ENCODE data around the gene SIX2.

The SIX2 gene

DNA sequence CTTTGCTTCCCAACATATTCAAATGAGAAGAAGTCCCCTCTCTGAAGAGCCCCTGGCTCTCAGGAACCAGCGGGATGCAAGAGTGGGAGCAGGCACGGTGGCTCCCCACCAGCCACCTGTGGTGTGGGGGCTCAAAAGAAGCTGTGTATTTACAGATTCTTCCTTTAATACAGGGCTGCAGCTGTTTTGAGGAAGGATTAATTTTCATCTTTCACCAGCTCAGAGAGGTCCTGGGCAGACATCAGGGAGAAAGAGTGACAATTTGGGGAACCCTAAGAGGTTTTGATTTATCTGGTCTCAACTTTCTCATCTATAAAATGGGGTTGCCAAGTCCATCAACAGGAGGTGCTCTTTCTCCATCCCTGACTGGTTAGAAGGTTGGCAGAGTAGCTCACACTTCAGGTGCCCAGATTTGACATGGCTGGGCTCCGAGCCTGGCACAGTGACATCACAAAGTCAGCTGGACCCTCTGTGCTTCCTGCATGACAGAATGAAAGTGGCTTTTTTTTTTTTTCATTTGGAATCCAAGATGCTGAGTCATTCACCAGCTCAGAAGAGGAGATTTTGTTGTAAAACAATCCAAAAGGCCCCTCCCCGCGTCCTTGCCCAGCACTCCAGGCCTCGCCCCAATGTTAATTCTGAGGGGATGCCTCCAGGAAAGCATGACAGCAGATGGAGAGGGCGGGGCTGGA is 15.5 kb upstream of the SIX2 start:
- Histone ChIP-seq H3K36me3 (ENCODE audit: control insufficient read depth in 2 of 2, insufficient read depth in 2 of 2, low read length in 2 of 2) (no peaks in the 10 kb centered on the region), H3K27ac (ENCODE audit: low read depth in 2 of 2, low read length in 2 of 2) (no peak overlapping the region), H3K4me3 (ENCODE audit: low read length in 2 of 2) (no peak overlapping the region), H3K27me3 (ENCODE audit: control insufficient read depth in 2 of 2, insufficient read depth in 2 of 2, low read length in 2 of 2) (peaks cover 2% of the 10 kb centered on the region in 2 donors), H3K9me3 (ENCODE audit: control insufficient read depth in 2 of 2, low read length in 2 of 2) (no peaks in the 10 kb centered on the region), H3K9ac (ENCODE audit: low read depth in 1 of 2, low read length in 2 of 2) (no peak overlapping the region), H3K4me1 (ENCODE audit: control insufficient read depth in 2 of 2, insufficient read depth in 2 of 2, low read length in 2 of 2) (no peaks in the 10 kb centered on the region)

DNA sequence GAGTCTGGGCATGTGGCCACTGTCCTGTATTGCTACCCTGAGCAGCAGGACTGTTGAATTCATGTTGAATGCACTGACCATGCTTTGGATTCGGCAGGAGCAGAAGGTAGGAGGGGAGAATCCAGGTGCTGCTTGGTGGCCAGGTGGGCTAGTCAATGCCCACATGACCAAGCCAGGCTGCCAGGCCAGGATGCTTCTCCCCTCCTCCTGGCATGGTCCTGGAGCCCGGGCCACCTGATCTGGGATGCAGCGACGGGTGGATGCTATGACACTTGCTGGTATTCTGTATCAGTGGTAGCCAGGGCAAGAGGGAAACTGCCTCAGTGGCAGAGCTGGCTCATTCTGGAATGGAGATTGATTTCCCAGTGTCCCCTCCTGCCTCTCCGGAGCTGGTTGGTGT is 14.8 kb upstream of the SIX2 start:
- H3K9ac ChIP-seq (ENCODE audit: low read depth in 1 of 2, low read length in 2 of 2), result no peak overlapping the region
- peaks cover 2% of the 10 kb centered on the region in 2 donors for H3K27me3 ChIP-seq (ENCODE audit: control insufficient read depth in 2 of 2, insufficient read depth in 2 of 2, low read length in 2 of 2)
- H3K4me3 ChIP-seq (ENCODE audit: low read length in 2 of 2), result no peak overlapping the region
- no peak overlapping the region for H3K27ac ChIP-seq (ENCODE audit: low read depth in 2 of 2, low read length in 2 of 2)
- no peaks in the 10 kb centered on the region for H3K9me3 ChIP-seq (ENCODE audit: control insufficient read depth in 2 of 2, low read length in 2 of 2)
- H3K36me3 ChIP-seq (ENCODE audit: control insufficient read depth in 2 of 2, insufficient read depth in 2 of 2, low read length in 2 of 2), result no peaks in the 10 kb centered on the region
- no peaks in the 10 kb centered on the region for H3K4me1 ChIP-seq (ENCODE audit: control insufficient read depth in 2 of 2, insufficient read depth in 2 of 2, low read length in 2 of 2)

DNA sequence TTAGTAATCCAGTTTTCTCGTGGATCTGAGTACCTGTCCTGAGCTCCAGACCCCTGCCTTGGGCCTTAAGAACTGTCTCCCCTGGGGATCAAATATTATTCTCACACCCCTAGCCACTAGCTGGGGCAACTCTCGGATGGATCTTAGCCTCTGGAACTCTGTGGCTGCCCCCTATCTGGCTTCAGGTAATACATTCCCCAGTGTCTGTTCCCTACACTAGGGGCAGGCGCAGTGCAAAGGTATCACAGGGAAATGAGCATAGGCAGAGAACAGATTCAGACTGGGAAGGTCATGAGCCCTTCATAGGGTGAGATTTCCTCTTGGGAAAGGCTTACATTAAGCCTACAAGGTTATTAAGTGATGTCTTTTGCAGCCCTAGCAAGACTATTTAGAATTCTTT is 11.2 kb upstream of the SIX2 start:
- no peak overlapping the region for H3K9ac ChIP-seq (ENCODE audit: low read depth in 1 of 2, low read length in 2 of 2)
- H3K27me3 ChIP-seq (ENCODE audit: control insufficient read depth in 2 of 2, insufficient read depth in 2 of 2, low read length in 2 of 2), result peaks cover 8 to 9% of the 10 kb centered on the region in 2 donors
- H3K9me3 ChIP-seq (ENCODE audit: control insufficient read depth in 2 of 2, low read length in 2 of 2), result no peaks in the 10 kb centered on the region
- no peaks in the 10 kb centered on the region for H3K4me1 ChIP-seq (ENCODE audit: control insufficient read depth in 2 of 2, insufficient read depth in 2 of 2, low read length in 2 of 2)
- H3K36me3 ChIP-seq (ENCODE audit: control insufficient read depth in 2 of 2, insufficient read depth in 2 of 2, low read length in 2 of 2), result no peaks in the 10 kb centered on the region
- no peak overlapping the region for H3K27ac ChIP-seq (ENCODE audit: low read depth in 2 of 2, low read length in 2 of 2)
- no peak overlapping the region for H3K4me3 ChIP-seq (ENCODE audit: low read length in 2 of 2)

DNA sequence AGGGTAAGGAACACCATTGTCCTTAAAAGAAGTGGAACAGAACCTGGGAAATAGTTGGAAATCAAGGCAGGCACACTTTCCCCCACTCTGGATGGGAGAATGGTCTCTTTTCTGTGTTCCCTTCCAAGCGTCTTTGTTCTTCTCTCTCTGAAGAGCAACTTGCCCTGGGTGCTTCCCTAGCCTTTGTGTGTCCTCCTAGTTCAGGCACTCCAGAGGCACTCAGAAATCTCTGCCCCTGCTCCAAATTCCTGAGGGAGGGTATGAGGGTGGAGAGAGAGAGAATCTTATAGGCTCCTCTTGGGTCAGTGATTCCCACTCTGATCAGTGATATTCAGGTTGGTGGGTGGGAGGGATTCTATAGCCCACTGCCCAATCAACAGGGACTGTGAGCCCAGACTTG is 8.8 kb upstream of the SIX2 start:
- Histone ChIP-seq H3K27ac (ENCODE audit: low read depth in 2 of 2, low read length in 2 of 2) (no peak overlapping the region), H3K36me3 (ENCODE audit: control insufficient read depth in 2 of 2, insufficient read depth in 2 of 2, low read length in 2 of 2) (no peaks in the 10 kb centered on the region), H3K9me3 (ENCODE audit: control insufficient read depth in 2 of 2, low read length in 2 of 2) (no peaks in the 10 kb centered on the region), H3K27me3 (ENCODE audit: control insufficient read depth in 2 of 2, insufficient read depth in 2 of 2, low read length in 2 of 2) (peaks cover 15 to 23% of the 10 kb centered on the region in 2 donors), H3K9ac (ENCODE audit: low read depth in 1 of 2, low read length in 2 of 2) (no peak overlapping the region), H3K4me3 (ENCODE audit: low read length in 2 of 2) (no peak overlapping the region), H3K4me1 (ENCODE audit: control insufficient read depth in 2 of 2, insufficient read depth in 2 of 2, low read length in 2 of 2) (peaks cover 3 to 4% of the 10 kb centered on the region in 2 donors)

DNA sequence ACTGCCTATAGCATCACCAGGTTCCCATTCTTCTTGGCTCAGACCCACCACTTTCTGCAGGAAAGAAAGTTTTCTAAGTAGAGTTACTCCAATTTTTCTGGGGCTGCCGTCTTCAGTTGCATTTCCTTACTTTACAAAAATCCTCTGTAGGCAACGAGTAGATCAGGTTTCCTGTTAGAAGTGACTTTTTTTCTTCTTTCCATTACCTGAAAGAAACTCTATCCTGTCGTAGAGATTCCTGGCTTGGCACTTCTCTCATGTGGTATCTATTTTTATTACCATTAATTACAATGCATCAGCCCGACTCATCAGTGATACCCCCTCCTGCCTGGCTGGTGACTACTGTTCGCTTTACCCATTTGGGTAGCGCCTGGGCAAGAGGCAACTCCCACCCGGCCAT is 5.6 kb upstream of the SIX2 start:
- Histone ChIP-seq H3K4me1 (ENCODE audit: control insufficient read depth in 2 of 2, insufficient read depth in 2 of 2, low read length in 2 of 2) (peaks cover 4% of the 10 kb centered on the region in 2 donors), H3K4me3 (ENCODE audit: low read length in 2 of 2) (no peak overlapping the region), H3K27me3 (ENCODE audit: control insufficient read depth in 2 of 2, insufficient read depth in 2 of 2, low read length in 2 of 2) (peaks cover 43 to 51% of the 10 kb centered on the region in 2 donors), H3K36me3 (ENCODE audit: control insufficient read depth in 2 of 2, insufficient read depth in 2 of 2, low read length in 2 of 2) (no peaks in the 10 kb centered on the region), H3K9me3 (ENCODE audit: control insufficient read depth in 2 of 2, low read length in 2 of 2) (no peaks in the 10 kb centered on the region), H3K9ac (ENCODE audit: low read depth in 1 of 2, low read length in 2 of 2) (no peak overlapping the region), H3K27ac (ENCODE audit: low read depth in 2 of 2, low read length in 2 of 2) (no peak overlapping the region)

DNA sequence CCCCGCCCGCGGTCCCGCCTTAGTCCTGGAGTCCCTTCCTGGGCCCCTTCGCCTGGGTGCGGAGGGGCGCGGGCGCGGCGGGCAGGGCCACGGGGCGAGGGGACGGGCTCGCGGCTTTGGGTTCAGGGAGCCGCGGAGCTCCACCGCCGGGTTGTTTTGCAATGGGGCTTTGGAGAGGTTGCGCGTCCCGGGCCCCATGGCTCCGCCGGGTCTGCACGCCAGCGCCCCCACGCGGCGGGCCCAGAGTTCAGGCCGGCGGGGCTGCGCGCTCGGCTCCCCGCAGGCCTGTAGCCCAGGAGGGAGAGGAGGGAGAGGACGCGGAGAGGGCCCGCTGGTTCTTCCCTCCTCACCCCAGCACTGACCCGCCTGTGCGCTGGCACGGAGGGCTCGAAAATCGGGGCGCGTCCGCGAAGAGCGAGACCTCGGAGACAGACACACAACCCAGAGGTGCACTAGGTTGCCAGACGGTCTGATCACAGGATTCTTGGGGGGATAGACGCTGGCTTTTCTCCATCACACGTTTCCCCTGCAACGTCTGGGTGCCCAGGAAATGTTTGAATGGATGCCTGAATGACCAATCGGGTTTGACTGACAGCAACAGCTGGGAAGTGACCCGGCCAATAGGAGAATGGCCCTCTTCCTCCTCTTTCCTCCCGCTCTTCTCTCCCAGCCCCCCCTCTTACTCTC is 4.9 kb upstream of the SIX2 start:
- no peaks in the 10 kb centered on the region for H3K9me3 ChIP-seq (ENCODE audit: control insufficient read depth in 2 of 2, low read length in 2 of 2)
- H3K9ac ChIP-seq (ENCODE audit: low read depth in 1 of 2, low read length in 2 of 2), result no peak overlapping the region
- H3K27me3 ChIP-seq (ENCODE audit: control insufficient read depth in 2 of 2, insufficient read depth in 2 of 2, low read length in 2 of 2), result peaks cover 45 to 54% of the 10 kb centered on the region in 2 donors
- H3K36me3 ChIP-seq (ENCODE audit: control insufficient read depth in 2 of 2, insufficient read depth in 2 of 2, low read length in 2 of 2), result no peaks in the 10 kb centered on the region
- H3K4me1 ChIP-seq (ENCODE audit: control insufficient read depth in 2 of 2, insufficient read depth in 2 of 2, low read length in 2 of 2), result peaks cover 6 to 8% of the 10 kb centered on the region in 2 donors
- H3K27ac ChIP-seq (ENCODE audit: low read depth in 2 of 2, low read length in 2 of 2), result no peak overlapping the region
- H3K4me3 ChIP-seq (ENCODE audit: low read length in 2 of 2), result peak overlapping the region in 1 of 2 donors; percentile 53

DNA sequence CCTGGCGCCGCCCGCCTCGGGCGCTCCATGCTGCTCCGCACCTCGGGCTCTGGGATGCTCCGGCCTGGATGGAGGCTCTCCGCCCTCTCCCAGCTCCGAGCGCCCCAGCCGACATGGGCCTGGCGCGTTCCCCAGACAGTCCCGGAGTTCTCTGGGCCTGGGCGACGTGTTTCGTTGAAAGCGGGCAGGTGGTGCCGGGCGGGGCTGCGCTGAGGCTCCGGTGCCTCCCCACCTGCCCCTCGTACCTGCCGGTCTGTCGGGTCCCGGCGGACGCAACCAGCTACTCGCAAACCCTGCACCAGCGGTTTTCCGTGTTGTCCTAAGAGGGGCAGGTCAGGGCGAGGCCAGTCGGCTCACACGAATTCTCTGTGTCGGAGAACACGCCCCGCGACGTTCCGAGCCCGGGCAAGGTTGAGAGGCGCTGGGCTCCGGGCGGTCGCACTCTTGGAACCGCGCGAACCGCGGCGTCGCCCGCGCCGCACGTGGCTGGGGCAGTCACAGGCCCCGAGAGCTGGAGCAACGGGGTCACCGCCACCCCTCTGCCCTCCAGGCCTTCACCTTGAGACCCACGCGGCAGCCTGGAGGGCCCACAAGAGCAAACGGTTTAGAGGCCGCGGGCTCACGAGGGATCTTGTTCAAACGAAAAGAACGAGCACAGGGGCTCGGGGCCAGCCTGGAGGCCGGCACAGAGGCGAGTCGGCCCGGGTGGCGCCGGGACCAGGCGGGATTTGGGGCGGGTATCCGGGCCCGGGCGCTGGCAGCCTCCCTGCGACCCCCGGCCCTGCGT is 4.2 kb upstream of the SIX2 start:
- Histone ChIP-seq H3K9ac (ENCODE audit: low read depth in 1 of 2, low read length in 2 of 2) (no peak overlapping the region), H3K4me3 (ENCODE audit: low read length in 2 of 2) (no peak overlapping the region), H3K36me3 (ENCODE audit: control insufficient read depth in 2 of 2, insufficient read depth in 2 of 2, low read length in 2 of 2) (no peaks in the 10 kb centered on the region), H3K27ac (ENCODE audit: low read depth in 2 of 2, low read length in 2 of 2) (no peak overlapping the region), H3K4me1 (ENCODE audit: control insufficient read depth in 2 of 2, insufficient read depth in 2 of 2, low read length in 2 of 2) (peaks cover 11 to 12% of the 10 kb centered on the region in 2 donors), H3K9me3 (ENCODE audit: control insufficient read depth in 2 of 2, low read length in 2 of 2) (no peaks in the 10 kb centered on the region), H3K27me3 (ENCODE audit: control insufficient read depth in 2 of 2, insufficient read depth in 2 of 2, low read length in 2 of 2) (peaks cover 50 to 59% of the 10 kb centered on the region in 2 donors)

DNA sequence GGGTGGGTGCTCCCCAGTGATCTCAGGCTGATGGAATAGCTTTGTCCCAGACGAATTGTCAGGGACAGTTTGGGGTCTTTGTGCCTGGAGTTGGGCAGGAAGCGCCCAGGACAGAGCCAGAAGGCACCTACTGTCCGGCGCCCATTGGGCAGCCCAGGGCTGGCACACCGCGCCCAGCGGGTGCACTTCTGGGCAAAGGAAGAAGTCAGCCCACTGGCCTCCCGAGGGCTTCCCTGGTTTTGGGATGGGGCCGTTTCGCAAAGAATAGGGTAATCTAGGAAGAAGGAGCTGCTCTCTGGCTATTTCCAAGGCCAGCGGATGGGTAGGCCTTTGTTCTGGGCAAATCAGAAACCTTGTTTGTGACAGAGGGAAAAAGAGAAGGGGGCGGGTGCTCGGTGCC is 3.5 kb upstream of the SIX2 start:
- no peak overlapping the region for H3K27ac ChIP-seq (ENCODE audit: low read depth in 2 of 2, low read length in 2 of 2)
- H3K27me3 ChIP-seq (ENCODE audit: control insufficient read depth in 2 of 2, insufficient read depth in 2 of 2, low read length in 2 of 2), result peaks cover 53 to 64% of the 10 kb centered on the region in 2 donors
- no peak overlapping the region for H3K4me3 ChIP-seq (ENCODE audit: low read length in 2 of 2)
- H3K4me1 ChIP-seq (ENCODE audit: control insufficient read depth in 2 of 2, insufficient read depth in 2 of 2, low read length in 2 of 2), result peaks cover 12 to 14% of the 10 kb centered on the region in 2 donors
- no peaks in the 10 kb centered on the region for H3K9me3 ChIP-seq (ENCODE audit: control insufficient read depth in 2 of 2, low read length in 2 of 2)
- H3K36me3 ChIP-seq (ENCODE audit: control insufficient read depth in 2 of 2, insufficient read depth in 2 of 2, low read length in 2 of 2), result no peaks in the 10 kb centered on the region
- H3K9ac ChIP-seq (ENCODE audit: low read depth in 1 of 2, low read length in 2 of 2), result no peak overlapping the region

DNA sequence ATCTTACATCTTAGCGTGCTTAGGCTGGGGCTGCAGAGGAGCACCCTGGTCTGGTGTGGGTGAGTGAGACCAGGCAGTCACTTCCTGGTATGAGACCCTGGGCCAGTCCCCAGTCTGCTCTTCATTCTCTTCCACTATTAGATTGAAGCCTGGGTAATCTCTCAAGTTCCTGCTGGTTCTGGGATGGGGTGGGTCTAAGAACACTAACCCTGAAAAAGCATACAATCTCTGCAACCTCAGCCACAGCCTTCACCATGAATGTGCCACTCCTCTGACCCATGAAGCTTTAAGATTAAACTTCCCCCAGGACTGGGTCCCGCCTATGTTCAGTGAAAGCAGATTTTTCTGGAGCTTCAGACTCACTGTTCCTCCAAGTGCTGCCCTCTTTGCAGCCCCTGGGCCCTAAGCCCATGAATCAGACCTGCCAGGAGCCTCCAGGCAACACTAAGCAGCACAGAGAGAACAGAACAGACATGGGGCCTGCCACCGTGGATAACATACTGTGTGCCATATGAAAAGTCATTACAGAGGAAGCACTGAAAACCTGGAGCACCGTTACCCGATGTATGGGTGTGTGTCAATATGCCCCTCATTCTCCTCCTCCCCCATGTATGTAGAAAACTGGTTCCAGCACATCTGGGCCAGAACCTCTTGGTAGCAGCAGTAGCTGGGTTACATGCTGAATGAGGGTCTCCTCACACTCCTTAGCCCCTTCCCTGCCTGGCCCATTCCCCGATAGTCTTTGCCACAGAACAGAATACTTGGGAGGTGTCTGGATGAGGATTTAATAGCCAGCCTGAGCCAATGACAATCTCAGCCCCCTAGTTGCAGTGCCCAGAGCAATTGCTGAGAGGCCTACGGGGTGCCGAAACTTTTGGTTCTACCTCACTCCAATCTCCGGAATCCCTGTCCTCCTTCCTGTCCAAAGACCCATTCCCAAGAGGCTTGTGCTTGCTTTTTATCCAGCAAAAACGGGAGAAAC is 2.7 kb upstream of the SIX2 start:
- Histone ChIP-seq H3K9ac (ENCODE audit: low read depth in 1 of 2, low read length in 2 of 2) (no peak overlapping the region), H3K27ac (ENCODE audit: low read depth in 2 of 2, low read length in 2 of 2) (no peak overlapping the region), H3K27me3 (ENCODE audit: control insufficient read depth in 2 of 2, insufficient read depth in 2 of 2, low read length in 2 of 2) (peaks cover 58 to 70% of the 10 kb centered on the region in 2 donors), H3K4me1 (ENCODE audit: control insufficient read depth in 2 of 2, insufficient read depth in 2 of 2, low read length in 2 of 2) (peaks cover 12 to 14% of the 10 kb centered on the region in 2 donors), H3K9me3 (ENCODE audit: control insufficient read depth in 2 of 2, low read length in 2 of 2) (no peaks in the 10 kb centered on the region), H3K4me3 (ENCODE audit: low read length in 2 of 2) (no peak overlapping the region), H3K36me3 (ENCODE audit: control insufficient read depth in 2 of 2, insufficient read depth in 2 of 2, low read length in 2 of 2) (no peaks in the 10 kb centered on the region)

All from mucosa of rectum (tissue), 2 donors.